SW480 (cell line): ENCODE data around the gene RAB20.
A peak's percentile ranks its signal among the peaks of the same experiment; 100 is the strongest.

ENCODE experiments used
- DNase-seq: peaks from one replicate; pipeline ENCODE4 v3.0.0-alpha.2; 2016; ENCODE audit warnings: low spot score

RAB20 gene

DNA sequence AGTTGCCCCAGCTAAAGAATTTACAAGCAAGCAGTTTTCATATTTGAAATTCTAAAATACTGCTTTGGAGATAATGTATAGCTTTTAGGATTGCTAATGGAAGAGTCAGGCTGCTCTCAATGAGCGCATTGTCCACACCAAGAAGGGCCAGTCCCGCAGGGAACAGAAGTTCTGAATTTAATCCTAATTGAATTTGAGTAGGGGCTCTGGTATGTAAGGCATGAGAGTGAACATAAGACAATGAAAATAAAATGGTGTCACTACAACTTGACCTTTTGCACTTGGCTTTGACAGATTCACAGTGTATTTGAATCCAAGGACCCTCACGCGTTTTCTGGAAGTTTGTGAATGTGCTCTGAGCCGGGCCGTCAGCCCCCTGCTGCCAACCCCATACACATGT lies 32.6 kb downstream of the RAB20 start:
- DNase-seq = no peak

DNA sequence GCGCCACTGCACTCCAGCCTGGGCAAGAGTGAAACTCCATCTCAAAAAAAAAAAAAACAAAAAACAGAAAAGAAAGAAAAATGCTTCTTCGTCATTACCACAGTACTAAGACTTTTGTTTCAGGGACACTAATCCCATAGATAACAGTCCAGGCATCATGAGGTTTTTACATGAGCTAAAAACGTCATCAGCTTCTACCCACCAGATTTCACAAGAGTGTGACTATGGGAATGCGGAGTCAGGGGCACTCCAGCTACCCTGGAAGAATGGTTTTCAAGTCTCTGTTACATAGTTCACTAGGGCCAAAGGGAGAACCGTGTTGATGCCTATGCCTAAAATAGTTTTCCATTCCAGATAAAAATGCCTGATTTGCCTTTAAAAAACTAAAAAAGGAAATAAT lies 33.2 kb downstream of the RAB20 start:
- no peak for DNase-seq

DNA sequence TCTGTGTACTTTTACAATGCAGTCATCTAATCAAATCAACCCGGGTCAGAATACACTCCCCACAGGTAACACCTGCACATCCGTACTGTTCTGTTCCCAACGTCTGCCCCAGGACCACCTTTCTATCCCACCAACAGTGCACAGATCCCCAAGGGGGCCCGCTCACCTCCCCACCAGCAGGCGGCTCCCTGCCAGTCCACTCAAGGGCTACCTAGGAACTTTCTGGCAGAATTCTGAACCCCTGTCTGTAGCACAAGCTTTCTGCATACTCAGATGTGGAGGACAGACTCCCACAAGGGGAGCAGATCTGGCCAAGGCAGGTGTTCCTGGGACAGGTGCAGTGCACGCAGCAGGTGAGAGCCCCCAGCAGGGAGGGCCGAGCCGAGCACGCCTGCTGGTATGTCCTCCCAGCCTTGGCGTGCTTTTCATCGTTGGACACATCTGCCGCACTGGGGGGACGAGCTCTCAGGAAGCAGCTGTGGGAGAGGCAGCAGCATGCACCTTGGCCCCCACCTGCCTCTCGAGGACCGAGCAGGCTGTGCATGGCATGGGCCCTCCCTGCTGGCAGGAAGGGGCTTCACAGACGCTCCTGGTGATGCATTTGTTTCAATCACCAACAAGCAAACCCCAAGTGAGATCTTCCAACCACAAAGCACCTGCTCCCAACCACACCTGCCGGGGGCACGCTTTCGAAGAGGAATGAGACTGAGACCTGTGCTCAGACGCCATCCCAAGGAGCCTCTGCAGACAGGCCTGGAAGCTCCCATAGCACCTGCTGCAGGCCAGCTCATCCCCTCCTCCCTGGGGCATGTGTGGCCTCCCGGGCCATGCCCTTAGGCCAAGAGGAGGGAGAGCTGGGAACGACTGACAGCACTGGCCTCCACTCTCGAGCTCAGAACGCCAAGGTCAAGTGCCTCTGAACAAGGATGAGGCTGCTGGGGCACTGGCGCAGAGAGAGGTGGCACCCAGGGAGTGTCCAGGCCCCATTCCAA lies 35.9 kb downstream of the RAB20 start:
- DNase-seq = peak; percentile 90

DNA sequence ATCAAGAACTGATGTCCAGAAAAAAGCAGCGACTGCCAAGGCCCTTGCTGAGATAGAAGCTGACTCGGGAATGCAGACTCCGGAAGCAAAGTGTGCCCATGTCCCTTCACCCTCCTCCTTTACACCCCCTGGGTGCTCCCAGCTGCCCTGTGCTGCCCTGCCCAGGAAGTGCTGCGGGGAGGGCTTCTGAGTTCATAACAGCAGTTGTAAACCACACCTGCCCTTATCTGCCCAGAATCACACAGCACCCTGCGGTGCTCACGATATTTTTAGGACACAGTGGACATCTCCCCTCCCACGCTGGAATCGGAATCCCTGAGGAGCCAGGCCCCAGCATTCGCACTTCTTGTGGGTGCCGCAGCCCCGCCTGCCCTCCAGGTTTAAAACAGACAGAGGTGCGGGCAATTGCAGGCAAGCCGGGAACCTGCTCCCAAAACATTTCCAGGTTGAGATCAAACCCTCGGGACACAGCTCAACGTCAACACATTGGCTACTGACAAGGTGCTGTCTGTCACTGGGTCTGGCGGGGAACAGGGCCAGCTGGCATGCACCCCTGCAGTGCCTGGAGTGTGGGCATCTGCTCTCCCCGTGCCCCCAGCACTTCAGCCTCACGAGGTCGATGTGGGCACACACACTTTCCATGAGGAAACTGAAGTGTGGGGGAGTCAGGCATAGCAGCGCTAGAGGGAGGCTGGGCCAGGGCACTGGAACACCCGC lies 36.8 kb downstream of the RAB20 start:
- DNase-seq = peak; percentile 93

DNA sequence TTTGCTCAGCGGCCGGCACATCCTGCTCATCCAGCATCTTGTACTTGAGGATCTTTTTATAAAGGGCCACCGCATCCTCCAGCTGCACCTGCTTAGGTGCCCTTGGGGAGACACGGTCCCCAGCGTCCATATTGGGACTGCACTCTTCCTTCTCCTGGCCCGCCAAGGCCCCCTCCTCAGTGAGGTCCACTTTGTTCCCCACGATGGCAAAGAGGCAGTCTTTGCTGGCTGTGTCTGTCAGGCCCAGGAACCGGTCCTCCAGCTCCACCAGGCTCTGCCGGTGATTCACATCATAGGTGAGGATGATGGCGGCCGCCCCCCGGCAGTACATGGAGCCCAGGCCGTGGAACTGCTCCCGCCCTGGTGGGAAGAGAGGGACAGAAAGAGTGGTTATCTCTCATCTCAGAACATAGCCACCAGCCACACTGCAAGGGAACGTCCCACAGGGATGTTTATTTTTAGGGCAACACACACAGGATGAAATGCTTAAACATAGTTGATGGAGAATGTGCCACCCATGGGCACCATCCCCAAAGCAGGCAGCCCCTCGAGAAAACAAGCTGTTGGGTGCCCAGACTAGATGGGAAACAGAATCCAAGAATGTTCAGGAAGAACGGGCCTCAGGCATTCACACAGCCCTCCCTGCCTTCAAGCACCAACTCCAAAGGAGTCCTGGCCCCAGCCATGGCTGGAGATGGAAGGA lies 37.5 kb downstream of the RAB20 start:
- no peak for DNase-seq

DNA sequence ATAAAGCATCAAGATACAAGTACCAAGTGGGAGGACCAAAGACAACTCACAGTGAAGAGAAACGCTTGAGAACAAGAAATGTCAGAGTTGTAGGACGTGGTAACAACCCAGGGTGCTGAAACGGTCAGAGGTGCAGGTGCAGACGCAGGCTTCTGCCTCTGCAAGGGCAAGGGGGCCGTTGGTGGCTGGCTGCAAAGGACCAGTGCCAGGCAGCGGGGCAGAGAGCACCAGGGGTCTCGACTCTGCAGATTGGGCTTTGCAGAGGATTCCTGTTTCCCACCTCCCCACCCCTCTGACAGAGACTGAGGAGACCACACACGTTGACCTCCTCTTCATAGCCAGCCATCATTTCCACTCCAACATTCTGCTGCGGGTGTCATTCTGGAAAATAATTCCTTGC lies 38.3 kb downstream of the RAB20 start:
- DNase-seq = no peak

DNA sequence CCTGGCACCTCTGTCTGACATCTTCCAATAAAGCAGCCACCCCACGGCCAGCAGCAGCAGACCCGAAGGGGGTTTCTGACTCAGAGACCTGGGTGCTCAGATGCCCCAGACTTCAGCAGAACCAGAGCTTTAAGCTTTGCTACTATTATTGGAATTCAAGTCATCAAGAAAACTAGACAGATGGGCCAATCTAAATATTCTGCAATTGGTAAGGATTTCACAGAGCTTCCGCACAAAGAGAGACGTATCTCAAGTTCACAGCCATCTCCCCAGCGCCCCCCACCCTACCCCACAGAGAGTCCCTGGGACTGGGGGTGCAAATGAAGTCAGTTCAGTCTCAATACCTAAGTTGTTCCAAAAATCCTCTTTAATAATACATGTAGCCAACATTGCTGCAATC lies 38.8 kb downstream of the RAB20 start:
- no peak for DNase-seq

DNA sequence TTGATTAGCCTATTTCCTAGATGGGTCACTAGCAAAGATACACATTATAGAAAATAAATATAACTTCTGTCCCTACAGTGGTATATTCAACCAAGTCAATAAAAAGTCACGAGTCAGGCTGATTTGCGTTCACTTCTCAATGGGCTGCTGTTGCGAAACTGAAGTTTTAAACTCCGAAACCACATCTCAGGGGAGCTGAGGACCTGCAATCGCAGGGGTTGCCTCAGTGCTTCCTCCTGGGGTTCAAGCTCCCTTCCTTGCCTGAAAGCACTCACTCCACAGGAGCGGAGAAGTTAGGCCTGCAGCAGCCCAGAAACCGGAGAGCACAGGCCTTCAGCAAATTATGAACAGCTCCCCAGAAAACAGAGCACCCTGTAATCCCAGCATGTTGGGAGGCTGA lies 39.6 kb downstream of the RAB20 start:
- DNase-seq = no peak

DNA sequence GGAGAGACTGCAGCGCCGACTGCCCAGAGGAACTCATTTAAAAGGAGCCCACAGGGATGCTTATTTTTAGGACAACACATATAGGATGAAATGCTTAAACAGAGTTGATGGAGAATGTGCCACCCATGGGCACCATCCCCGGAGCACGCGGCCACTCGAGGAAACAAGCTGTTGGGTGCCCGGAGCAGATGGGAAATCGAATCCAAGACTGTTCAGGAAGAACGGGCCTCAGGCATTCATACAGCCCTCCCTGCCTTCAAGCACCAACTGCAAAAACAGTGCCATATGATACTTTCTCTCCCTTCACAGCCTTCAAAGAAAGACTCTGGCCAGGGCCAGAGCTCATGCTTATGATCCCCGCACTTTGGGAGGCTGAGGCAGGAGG lies 40.2 kb downstream of the RAB20 start:
- no peak for DNase-seq

DNA sequence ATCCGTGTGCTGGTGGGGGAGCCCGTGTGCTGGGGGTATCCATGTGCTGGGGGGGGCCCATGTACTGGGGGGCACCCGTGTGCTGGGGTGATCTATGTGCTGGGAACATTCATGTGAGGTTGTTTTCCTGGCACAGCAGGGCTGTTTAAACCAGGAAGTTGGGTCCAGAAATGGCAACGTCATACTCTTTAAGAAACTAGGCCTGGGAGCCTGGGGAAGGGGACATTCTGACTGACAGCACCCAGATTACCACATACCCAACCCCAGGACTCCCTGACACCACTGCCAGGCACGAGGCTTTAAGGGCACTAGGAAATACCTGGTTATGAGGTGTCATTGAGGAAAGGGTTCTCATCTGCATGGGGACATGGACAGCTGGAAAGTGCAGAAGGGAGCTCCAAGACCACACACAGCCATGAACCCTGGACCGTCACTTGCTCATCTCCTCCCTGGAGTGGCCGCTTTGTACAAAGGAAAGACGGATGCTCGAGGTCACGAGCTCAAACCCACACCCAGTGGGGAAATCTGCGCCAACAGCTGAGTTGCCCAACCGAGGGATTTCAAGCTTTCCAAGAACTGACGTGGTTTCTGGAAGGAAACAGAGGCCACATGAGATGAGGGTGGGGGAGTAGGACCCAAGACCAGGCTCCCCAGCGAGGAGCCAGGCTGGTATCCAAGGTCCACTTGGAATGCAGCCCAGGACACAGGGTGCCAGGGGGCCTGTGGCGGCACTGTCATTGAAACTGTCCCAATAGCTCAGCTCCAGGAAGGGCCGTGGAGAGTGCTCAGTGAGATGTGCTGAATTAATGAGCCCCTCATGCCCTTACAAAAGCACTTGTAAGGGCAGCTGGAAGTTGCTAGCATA lies 40.9 kb downstream of the RAB20 start:
- no peak for DNase-seq

DNA sequence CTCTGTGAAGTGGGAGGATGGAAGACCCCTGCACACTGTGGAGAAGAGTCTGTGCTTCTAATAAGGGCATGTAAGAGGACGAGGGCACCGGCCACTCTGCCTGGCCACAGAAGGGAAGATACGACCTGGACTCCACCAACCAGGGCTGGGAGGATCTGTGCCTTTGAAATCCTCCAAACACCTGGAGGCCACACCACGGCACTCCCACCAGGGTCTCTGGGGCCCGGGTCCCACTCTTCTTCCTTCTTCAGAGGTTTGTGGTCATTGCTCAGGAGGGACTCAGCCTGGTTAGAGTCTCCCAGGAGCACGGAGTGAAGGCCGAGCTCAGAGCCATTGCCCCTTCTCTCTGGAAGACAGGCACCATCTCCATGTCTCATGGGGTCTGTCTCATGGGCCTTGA lies 42.0 kb downstream of the RAB20 start:
- DNase-seq = no peak

DNA sequence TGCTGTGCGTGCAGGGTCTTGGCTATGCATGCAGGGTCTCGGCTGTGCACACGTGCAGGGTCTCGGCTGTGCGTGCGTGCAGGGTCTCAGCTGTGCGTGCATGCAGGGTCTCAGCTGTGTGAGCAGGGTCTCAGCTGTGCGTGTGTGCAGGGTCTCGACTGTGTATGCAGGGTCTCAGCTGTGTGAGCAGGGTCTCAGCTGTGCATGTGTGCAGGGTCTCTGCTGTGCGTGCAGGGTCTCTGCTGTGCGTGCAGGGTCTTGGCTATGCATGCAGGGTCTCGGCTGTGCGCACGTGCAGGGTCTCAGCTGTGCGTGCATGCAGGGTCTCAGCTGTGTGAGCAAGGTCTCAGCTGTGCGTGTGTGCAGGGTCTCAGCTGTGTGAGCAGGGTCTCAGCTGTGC lies 42.5 kb downstream of the RAB20 start:
- DNase-seq = no peak

DNA sequence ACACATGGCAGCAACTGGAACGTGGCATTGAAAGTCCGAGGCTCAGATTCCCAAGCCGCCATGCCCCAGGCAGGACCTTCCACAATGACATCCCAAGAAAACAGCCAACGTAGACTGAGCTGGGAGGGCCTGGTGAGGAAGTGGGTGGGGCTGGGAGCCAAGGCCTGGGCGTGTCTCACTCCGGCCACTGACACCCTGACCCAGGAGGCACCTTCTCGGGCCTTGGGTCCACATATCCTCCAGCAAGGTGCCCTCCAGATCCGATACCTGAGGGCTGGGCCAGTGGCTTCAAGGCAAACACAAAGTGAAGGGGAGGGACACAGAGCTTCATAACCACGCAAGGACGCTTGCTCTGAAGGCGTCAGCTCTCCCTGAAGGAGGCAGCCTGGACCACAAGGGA lies 43.0 kb downstream of the RAB20 start:
- no peak for DNase-seq

DNA sequence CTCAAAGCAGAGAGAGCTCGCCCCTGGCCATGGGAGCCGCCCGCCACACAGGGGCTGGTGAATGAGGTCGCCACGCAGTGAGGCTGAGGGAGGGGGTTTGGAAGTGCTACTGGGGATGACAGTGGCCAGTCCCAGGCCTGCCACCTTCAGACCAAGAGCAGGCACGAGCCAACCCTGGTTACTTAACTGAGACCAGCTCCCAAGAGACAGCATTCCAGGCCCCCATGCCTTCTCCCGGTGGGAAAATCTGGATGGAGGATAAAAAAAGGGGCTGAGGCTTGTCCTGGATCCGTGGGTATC lies 43.3 kb downstream of the RAB20 start:
- DNase-seq = no peak

DNA sequence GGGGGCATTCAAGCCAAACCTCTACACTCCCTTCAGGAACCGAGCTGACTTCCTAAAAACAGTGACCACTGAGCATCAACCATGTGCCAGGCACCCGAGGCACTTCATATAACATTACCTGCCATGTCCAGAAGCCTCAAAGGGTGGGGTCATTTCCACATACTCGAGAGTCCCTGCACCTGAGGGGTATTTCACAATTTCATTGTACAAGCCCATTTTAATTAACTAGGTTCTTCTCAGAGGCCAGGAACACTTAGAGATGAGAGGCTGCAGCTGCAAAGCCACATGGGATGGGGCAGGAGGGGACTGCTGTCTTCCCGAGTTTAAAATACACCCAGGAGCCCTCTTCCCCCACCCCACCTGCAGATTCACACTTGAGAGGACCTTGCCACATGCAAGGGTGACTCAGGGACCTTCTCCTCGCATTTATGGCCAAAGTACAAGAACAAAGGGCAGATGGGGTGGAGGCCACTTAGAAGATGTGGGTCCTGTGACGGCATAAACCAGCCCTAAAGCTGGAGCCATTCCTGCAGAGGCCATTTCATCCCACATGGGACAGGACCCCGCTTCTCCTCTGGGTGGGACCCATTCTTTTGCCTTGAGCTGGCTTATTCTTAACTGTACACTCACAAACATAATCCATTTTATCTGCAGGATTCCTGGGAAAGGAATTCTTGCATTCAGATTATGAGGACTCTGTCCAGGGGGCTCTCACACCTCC lies 43.9 kb downstream of the RAB20 start:
- no peak for DNase-seq

DNA sequence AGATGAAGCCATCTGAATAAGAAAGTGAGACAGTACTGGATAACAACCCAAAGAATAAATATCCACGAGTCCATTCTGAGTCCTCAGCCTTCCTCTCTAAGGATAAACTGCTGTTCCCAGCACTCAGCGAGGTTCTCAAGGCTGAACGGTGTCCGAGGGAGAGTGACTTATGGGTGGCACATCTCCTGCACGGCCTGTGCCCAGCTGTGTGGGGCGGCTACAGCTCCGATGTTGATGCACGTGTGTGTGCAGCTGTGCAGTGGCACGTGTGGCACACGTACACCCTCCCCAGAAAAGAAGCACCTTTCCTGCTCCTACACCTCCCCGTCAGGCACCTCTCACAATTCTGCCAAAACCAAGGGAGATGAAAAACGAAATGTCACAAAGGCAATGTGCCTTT lies 45.0 kb downstream of the RAB20 start:
- no peak for DNase-seq

DNA sequence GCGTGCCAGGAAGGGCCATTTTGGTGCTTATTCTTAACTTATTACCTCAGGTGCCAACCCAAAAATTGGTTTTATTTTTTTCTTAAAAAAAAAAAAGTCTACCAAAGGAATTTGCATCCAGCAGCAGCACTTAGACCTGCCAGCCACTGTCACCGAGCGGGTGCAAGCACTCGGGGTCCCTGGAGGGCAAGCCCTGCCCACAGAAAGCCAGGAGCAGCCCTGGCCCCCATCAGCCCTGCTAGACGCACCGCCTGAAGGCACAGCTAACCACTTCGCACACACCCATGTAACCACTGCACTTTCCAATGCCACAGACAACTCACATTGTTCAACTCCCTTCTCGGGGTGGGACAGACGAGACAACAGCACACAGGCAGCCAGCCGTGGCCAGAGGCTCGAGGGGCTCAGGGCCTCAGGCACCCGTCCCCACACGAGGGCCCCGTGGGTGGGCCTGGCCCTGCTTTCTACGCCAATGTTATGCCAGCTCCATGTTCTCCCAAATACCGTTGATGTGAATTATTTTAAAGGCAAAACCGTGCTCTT lies 49.3 kb downstream of the RAB20 start:
- DNase-seq = no peak

DNA sequence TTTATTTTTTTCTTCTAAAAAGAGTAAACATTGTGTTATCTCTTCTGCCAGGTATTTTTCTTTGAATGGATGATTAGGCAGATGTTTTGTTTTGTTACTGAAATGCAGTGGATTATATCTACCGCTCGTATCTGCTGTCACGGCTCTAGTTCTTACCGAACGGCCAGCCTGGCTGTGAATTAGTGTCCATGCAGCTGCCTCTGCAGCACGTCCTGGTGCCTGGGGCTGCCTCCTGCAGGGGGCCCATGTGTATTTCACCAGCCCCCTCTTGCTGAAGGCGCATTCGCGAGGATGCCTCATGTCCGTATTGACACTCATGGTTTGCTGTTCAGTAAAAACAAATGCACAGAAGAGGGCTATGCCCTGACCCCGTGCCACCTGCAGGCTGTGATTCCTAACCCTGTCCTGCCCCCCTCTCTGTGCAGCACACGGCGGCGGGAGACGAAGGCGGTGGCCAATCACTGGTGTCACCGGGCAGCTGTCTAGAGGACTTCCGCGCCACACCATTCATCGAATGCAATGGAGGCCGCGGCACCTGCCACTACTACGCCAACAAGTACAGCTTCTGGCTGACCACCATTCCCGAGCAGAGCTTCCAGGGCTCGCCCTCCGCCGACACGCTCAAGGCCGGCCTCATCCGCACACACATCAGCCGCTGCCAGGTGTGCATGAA lies 49.9 kb downstream of the RAB20 start:
- DNase-seq = no peak

DNA sequence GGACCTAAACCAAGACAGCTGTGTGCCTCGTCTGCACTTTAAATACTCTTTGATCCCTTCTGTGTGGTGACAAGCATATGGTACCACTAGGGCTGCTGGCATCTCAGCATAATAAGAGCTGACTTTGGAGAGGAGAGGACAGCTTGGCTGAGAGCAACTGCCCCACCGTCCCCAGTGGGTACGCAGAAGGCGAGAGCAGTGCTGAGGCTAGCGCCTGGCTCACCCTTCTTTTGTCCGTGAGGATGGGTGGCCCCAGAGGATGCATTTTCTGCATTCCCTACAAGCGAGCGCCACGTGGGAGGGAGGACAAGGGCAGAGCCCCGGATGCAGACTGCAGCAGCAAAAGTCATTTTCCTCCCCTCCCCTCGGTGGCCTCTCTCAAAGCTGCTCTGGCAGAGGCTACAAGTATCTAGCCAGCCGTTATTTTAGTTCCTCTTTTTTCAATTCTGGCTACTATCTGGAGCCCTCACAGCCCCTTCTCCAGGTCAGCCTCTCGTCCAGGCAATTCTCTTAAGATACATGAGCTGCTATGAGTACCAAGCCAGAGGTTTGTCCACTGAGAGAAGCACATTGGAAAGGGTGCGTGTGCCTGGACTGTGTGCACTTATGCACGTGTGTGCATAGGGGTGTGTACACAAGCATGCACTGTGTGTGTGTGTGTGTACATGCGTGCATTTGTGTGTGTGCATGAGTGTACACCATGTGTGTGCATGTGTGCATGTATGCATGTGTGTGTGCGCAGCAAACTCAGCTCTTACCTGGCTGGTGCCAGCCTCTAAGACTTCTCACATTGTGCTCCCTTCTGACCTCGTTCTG lies 51.3 kb downstream of the RAB20 start:
- peak; percentile 46 for DNase-seq
